NCI-H460 (cell line): ENCODE data around the gene LAMA4. TPM values are rescaled to one million over a fixed set of nuclear protein-coding genes. Genes with fewer than 3 reads are reported as not detected.

ENCODE experiments used
- DNase-seq: peaks from one replicate; pipeline ENCODE4 v3.0.0-alpha.2; 2016; ENCODE audit warnings: low read depth; ENCODE audit errors: extremely low read depth
- total RNA-seq: library from RNA; depleted of rRNA; stranded (reverse); fragments of >200 nt; shearing (Covaris generic); gene quantifications from 2 replicates; pipeline ENCODE4 v1.2.3, GENCODE V29; 2014

LAMA4 gene
- total RNA-seq, 1 experiment from 2014 or later = not detected

DNA sequence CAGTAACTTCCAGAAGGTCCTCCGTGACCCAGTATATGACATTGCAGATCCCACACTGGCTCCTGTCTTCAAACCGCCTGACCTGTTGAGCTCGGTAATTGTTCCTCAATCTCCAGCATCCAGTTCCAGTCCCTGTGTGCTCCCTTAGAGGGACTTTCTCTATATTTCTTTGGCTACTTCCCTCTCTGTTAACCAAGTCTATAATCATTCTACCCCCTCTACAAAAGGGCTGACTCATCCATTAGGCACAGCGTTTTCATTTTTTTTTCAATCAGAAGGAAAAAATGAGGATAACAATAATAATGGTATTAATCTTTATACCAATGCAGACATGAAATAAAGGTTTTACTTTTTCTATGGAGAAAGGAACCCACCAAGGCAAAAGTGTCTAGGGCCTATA, 97.7 kb downstream of the LAMA4 start:
- no peak for DNase-seq

DNA sequence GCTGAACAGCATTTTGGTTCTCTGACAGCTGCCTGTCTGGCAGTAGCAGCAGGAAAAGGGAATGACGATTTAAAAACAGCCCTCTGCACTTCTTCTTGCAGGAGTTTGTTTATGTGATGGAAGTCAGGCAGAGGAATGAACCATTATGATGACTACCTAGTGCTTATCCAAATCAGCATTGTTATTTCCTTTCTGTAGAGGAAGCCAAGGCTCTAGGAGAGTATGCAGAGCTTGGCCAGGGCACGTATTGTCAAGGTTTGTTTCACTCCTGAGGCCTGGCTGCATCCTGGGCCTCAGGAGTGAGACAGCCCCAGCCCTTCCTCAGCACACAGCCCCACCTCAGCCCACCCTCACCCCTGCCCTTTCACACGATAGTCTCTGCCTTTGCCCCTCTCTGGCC, 98.5 kb downstream of the LAMA4 start:
- DNase-seq = no peak

DNA sequence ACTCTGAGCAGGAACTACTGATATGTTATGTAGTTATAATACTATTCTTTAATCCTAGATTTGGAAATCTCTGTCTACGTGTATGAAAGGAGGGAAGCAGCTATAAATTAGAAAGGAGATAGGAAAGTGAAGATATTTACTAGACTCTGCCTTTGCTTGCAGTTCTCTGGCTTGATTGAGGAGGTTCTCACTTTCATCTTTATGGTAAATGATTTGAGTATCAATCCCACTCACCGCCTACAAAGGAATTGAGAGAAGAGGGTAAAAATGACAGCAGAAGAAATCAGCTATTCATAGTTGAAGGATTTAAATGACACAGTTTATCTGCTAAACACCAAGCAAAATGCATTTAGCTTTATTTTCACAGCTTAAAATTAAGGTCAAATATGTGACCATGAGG, 99.7 kb downstream of the LAMA4 start:
- DNase-seq = no peak

DNA sequence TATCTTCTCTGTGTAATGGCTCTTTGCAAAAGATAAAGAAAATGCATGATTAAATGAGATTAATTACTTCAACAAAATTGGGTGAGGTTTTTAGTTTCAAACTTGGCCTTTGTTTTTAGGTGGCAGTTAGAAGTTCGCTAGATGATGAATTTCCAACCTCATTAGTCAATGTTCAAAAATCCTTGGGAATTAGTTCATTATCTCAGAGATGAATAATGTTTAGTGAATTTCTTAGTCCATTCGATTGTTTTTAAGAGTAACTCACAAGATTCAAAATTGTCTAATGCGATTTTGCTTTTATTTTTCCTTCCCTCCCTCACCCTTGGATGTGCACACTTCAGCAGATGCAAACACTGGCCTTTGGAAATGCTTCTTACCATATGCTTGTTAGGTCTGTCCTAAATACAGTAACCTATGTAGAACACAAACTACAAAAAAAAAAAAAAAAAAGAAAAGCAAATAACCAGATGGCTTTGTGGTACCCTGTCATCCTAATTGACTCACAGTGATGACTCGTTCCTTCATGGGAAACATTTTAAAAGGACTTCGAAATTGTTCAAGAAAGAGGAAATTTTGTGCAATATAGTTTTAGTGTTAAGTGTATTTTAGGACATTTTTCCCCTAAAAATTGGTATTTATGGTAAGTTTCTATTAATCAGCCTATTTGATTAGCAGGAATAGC, 100.3 kb downstream of the LAMA4 start:
- no peak for DNase-seq

DNA sequence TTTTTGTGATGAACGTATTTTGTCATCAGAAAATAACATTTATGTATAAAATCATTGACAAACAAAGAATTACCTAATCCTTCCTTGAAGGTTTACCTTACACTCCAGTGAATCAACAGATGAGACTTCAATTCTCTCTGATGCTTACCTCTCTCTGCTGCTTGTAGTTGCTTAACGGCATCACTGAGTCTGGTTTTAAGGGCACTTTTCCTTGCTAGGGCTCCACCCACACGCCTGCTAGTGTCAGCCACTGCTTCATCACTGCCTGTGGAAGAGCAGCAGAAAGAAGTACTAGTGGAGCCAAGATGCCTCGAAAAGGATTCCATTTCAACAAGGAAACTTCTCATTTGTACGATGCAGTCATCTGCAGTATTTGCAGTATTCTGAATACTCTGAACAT, 104.0 kb downstream of the LAMA4 start:
- DNase-seq = no peak

DNA sequence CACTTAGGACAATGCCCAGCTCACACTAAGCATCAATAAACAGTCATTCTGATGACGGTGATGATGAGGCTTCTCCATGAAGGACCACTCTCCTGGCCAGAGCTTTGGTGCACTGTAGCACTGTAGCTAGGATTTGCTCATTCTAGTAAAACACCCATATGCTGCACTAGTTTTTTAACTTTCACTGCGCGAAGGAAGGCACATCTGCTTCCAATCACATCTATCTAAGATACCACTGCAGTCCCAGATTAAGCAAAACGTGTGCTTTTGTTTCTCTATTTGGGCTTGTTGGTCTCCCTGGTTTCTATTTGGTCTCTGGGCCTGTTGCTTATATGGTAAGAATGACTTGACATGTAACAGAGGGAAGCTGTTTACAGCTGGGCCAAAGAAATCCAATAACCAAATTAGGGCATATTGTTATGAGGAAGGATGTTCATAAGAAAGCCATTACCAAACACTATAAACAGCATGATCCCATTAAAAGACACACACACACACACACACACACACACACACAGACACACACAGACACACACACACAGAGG, 104.6 kb downstream of the LAMA4 start:
- DNase-seq = no peak

DNA sequence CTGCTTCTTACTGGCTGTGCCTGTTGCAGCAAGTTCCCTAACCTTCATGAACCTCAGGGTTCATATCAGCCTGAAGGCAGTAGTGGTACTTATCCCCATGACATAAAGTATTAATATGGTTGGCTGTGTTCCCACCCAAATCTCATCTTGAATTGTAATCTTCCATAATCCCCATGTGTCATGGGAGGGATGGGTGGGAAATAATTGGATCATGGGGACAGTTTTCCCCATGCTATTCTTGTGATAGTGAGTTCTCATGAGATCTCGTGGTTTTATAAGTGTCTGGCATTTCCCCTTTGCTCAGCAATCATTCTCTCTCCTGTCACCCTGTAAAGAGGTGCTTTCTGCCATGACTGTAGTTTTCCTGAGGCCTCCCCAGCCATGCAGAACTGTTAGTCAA, 105.1 kb downstream of the LAMA4 start:
- no peak for DNase-seq

DNA sequence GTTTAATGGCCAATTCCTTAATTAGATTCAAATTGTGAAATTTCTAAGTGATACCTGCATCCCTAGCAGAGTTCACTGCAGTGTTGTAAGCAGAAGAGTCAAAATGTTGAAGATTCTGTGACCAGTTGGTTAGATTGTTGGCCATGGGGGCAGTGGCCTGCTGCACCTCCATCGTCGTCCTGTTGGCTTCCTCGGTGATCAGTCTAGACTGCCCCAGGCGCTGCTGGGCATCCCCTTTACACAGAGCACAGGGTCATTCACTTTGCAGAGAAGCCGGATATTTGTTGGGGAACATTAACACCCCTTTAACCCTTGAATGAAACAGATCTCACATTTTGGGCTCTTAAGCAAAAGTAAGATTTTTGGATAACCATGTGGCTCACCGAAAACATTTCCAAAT, 106.3 kb downstream of the LAMA4 start:
- DNase-seq = no peak

DNA sequence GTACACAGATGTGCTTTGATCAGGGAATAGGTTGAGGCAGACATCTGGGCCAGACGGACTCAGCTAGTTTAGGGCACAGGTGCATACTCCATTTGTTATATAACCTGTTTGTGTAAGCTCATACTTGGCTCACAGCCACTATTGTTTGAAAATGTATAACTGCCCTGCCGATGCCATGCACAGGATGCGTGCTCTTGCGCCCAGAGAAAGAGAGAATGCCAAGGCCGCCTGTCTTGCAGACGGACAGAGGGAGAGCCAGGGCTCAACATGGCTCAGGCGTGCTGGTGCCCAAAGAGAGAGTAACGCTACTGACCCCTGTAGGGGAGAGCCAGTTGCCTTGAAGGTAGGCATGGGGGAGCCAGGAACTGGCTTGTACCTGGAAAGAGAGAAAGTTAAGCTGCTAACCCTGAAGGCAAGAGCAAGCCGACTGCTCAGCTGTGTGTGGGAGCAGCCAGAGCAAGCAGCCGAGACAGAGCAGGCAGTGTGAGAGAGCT, 109.2 kb downstream of the LAMA4 start:
- no peak for DNase-seq

DNA sequence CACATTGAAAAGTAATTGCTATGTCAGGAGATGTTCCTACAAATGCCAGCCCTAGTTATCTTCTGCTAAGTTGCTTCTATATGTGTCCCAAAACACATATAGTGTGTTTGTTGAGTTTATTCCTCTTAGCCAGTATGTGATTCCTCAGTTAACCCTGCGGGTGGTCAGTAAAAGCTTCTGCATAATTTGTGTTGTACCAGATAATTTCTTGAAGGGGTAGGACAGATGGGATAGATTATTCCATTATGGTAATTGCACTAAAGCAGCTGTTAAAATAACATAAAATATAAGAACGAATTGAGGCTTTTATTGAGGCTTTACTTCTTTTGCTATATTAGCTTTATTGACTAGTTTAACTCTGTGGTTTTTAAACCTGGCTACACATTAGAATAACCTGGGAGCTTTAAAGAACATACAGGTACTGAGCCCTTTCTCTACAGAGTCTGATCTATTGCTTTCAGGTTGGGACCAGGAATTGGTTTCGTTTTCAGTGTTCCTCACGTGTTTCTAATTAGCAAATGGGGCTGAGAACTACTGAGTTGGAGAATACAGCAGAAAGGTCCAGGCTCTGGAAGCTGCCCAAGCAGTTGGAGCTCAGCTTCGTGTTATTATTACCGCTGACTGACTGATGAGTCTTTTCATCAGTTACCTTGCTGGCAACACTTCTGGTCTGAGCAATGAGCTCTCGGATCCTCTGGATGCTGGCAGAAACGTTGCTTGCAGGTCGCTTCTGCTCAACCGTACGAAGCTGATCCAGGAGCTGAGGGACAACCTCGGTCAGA, 110.0 kb downstream of the LAMA4 start:
- DNase-seq = no peak

DNA sequence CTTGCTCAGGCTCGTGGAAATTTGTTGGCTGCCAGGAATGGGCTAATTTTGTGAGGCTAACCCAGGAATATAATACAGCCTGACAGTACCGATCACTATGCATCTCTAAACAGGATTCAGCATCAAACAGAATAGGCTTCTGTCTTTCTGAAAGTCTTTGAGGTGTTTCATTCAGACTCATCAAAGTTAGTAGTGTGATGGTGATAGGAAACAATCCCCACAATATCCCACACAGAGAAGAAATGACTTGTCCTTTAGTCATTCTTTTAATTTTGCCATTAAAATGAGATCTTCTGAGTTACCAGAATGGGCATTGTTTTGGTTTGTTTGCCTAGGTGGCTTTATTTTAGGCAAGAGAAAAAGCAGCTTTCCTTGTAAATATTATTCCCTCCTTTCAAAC, 112.7 kb downstream of the LAMA4 start:
- DNase-seq = no peak

DNA sequence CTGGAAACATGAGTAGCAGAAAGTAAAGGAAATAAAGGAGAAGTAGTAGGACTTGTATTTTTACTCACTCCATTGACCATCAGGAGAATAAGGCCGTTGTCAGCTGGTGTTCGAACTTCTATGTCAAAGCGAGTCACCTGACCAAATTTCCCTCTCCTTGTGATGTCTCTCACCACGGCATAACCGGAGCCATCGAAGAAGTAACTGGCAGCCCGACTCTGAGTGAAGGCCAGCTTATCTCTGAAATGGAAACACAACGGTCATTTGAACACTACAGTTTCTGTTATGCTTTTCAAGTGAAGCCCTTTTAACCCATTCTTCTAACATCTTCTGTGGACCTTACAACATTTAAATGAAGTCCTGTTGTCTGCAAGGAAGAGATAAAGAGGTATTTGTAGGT, 115.3 kb downstream of the LAMA4 start:
- DNase-seq = no peak

DNA sequence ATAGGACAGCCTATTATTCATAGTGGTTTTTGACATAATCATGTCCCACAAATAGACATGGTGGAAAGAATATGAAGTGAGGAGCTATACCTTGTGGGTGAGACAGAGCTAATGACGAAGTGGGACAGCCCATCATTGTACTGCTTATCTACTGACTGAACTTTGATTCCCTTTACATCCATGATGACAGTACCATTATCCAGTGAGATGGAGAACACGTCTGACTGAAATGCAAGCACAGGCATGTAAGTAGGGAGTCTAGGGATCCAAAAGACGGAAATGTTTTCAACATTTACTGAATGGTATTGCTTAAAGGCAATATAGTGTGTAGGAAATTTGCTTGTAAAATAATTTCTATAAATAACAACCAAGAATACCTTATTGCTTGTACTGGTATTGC, 123.5 kb downstream of the LAMA4 start:
- no peak for DNase-seq

DNA sequence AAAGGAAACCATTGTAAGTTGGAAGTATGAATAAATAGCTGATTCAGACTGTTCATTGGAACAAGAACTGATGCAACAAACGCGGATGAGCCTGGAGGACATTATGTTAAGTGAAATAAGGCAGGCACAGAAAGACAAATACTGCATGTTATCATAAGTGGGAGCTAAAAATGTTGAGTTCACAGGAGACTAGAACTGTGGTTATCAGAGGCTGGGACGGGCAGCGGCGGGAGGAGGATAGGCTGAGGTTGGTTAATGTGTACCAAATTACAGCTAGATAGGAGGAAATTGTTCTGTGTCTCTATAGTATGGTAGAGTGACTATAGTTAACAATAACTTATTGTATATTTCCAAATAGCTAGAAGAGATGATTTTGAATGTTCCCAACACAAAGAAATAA, 126.2 kb downstream of the LAMA4 start:
- no peak for DNase-seq

DNA sequence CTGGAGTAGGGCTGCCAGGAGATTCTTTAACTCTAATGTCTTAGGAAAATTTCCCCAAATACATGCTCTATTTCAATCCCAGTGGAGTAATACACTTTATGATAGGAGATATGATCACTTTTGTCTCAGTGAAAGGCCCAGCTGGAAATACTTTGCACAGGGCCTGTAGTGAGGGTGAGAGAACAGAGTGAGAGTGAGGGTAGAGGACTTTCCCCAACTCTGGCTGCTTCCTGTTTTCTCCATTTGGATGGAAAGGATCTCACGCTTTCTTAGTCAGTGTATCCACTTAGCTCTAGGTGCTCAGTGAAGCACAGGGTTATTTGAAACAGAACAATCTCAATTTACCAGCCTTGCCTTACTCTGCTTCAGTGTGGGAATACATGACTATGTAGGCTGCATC, 130.4 kb downstream of the LAMA4 start:
- DNase-seq = no peak

DNA sequence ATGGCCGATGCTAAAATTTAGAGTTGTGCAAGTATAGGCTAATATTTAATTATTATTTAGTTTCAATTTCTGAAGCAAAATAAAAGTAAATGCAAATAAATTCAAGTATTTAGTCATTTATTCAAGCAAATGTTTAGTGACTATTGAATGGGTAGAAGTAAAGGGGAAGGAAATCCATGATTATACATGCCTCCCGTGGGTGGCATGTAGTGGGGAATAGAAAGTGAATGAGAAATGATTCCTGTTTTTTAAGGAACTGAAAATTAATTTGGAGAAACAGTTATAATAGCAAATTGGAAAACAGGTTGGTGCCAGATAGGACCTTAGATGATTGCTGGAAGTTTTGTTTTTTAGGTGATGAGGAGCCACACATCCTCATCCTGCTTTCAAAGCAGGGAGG, 131.6 kb downstream of the LAMA4 start:
- DNase-seq = no peak

DNA sequence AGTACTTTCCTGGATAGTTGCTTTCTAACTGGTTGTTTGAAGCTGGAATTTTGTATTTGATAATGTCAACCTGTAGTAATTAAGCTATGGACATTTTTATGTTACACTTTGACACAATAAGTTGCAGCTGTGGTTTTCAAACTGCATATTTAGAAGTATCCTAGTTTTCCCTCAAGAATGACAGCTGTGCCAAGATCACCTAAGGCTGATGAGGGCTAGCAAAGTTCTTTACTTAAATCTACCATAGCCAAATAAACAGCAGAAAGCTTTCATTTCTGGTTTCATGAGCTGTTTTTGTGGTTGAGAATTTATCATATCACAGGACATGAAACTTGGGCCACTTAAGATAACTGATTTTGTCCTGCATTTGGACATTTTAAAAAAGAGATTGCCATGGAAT, 136.3 kb downstream of the LAMA4 start:
- no peak for DNase-seq

DNA sequence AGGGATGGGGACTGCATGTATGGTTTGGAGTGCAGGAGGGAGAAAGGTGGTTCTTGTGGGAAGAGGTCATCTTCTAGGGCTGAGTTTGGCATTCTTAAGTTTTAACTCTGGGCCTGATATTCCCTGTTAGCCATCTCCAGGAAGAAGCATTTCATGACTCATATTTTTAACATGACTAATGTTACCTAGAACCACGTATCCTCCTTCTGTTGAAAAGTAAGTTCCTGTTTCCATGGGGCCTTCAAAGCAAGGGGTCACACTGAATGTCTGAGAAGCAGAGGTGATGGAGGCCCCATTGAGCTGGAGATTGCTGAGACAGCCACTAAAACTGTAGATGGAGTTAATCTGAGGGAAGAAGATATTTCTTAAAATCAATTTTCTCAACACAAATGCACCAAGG, 136.8 kb downstream of the LAMA4 start:
- DNase-seq = no peak

DNA sequence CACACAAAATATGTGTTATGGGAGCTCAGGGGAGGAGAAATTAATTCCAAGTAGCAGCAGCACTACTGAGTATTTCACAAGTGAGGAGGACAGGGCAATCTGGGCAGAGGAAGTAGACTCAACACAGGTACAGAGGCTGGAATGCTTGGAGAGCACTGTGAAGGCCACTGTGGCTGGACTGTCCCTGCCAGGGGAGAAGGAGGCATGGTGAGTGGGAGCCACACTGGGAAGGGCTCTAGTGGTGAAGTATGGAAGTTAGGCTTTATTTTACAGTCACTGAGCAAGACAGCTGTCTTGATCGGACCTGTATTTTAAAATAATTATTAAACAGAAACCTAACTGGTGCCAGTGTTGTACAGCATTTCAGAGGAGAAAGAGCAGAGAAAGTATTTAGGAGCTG, 138.1 kb downstream of the LAMA4 start:
- DNase-seq = no peak

DNA sequence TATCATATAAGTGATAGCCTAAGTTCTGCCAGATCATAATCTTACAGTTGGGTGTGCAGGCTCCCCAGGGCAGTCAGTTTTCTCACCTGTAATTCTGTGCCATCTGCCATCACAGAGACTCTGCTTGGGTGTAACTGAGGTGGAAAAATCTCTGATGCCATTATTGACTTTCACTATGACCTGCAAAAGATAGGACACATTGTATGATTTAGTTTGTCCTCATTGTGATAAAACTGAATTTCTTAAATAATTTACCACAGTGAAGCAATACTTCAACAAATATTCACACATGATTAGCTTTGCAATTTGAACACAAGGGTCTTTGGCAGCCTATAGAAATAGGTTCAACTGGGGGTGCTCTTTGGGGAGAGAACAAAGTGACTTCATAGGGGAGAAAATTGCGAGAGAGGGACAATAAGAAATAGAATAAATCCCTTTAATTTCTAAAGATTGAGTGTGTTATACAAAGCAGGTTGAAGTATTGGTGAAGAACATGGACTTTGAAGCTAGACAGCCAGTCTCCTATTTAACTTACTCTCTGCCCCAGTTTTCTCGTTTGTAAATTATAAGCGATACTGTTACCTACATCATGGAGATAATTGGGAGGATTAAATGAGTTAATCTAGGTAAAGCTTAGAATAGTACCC, 139.7 kb downstream of the LAMA4 start:
- DNase-seq = no peak

DNA sequence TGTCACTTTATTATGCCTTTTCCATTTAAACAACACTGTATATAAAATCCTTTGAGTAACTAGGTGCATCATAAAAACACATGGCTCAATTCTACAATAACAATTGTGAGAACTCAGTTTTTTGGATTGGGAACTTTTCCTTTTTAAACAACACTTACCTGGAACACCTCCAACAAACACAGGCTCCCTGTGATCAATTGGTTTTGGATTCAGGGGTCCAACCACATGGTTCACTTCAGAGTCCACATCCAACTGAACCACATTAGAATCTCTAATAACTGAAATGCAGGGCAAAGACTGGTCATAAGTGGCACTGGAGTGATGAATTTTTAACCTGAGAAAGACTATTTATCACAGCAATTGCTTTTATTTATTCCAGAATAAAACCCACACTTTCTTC, 140.4 kb downstream of the LAMA4 start:
- no peak for DNase-seq

DNA sequence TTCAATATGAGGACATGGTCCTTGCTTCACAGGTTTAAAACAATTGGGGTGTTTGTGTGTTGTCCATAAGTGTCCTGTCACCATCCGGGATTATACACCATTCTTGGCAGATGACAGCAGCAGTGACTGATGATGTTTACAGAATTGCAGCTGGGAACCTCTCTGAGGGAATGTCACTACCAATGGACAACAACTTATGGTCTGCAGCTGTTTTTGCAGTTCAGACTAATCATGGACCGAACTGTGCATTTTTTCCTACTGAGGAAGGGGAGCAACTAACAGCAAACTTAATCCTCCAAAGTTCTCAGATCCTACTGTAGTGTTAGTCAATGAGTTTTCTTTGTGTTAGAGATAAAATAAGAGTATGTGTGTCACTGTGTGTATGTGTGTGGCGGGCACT, 140.9 kb downstream of the LAMA4 start:
- no peak for DNase-seq
